K562 (cell line): ENCODE measurements around the gene NFATC1. TPM values are rescaled to one million over a fixed set of nuclear protein-coding genes. Genes with fewer than 3 reads are reported as not detected.

Source experiments
- ATAC-seq: fragments of 200-7000 bp; cut with Tn5 transposase; 3 replicates; pipeline ENCODE4 v1.9.1; 2020; ENCODE audit warnings: moderate library complexity
- BruUV-seq: library from RNA; stranded (reverse); fragments of 400-500 nt; replicated peaks from 2 replicates; lab custom pipeline; 2021; lab: Mats Ljungman, UMichigan
- CTCF ChIA-PET: fragments of 300-600 bp; formaldehyde crosslinking; extraction: SDS; loops from one replicate; lab custom pipeline; 2021; ENCODE audit warnings: low intra/inter-chr PET ratio; lab: Yijun Ruan, JAX
- POLR2A ChIA-PET: fragments of 300-600, 350-650 bp; sonication (Branson Sonifier 250); formaldehyde crosslinking; extraction: SDS; loops from one replicate; lab custom pipeline; 2021; ENCODE audit warnings: antibody characterized with exemption, inconsistent platforms; lab: Yijun Ruan, JAX
- DNase-seq, 4 experiments: peaks; one replicate each; pipeline versions ENCODE4 v3.0.0 to v3.0.0-alpha.2; 2011 to 2018; ENCODE audit warnings: low spot score in 3 of 4, mixed read lengths in 3 of 4; ENCODE audit errors: extremely low read depth in 1 of 4
- FAIRE-seq: peaks from 2 replicates; lab custom pipeline; 2011; peaks lifted over from hg19 to GRCh38; lab: Jason Lieb, UNC
- H2AFZ ChIP-seq: 2 replicates; pipeline ENCODE4 v1.6.0; 2011; ENCODE audit warnings: low read depth, low read length, control low read depth, inconsistent platforms
- H3K27ac ChIP-seq: fragments of 200-600 bp; 3 replicates; pipeline ENCODE4 v1.8.0; 2011; ENCODE audit warnings: low read depth, mild to moderate bottlenecking, control low read depth, inconsistent platforms, low read length, moderate library complexity, mixed read lengths; ENCODE audit errors: extremely low read depth
- H3K27me3 ChIP-seq, 2 experiments: fragments of 300-600 bp in 1 of 2; 2 replicates in 1 of 2; 3 replicates in 1 of 2; pipeline versions ENCODE4 v1.6.0 to v1.8.0; 2011; ENCODE audit warnings: inconsistent platforms in 2 of 2, low read length in 2 of 2, mild to moderate bottlenecking in 1 of 2, mixed read lengths in 1 of 2, moderate library complexity in 1 of 2; ENCODE audit not compliant: control insufficient read depth in 2 of 2, insufficient read depth in 2 of 2
- H3K36me3 ChIP-seq: fragments of 300-600 bp; 3 replicates; pipeline ENCODE4 v1.8.0; 2011; ENCODE audit warnings: mild to moderate bottlenecking, low read length, inconsistent platforms; ENCODE audit not compliant: control insufficient read depth, insufficient read depth
- H3K4me1 ChIP-seq, 2 experiments: fragments of 200-600 bp in 1 of 2; replicated peaks in 1 of 2; 2 replicates in 1 of 2; 3 replicates in 1 of 2; pipeline versions ENCODE4 v1.5.1 to v1.8.0; 2011; ENCODE audit warnings: inconsistent platforms in 2 of 2, low read length in 2 of 2, mild to moderate bottlenecking in 1 of 2, mixed read lengths in 1 of 2, moderate library complexity in 1 of 2; ENCODE audit not compliant: control insufficient read depth in 2 of 2, insufficient read depth in 2 of 2
- H3K4me2 ChIP-seq: 2 replicates; pipeline ENCODE4 v1.6.1; 2011; ENCODE audit warnings: low read length, control low read depth, inconsistent platforms, mixed read lengths; ENCODE audit not compliant: insufficient read depth
- H3K4me3 ChIP-seq: fragments of 200-600 bp; sonication (generic), shearing (Covaris generic); 2 replicates; pipeline ENCODE4 v1.5.1; 2016; ENCODE audit warnings: control low read depth, inconsistent platforms
- H3K79me2 ChIP-seq: fragments of 200-600 bp; 3 replicates; pipeline ENCODE4 v1.8.0; 2011; ENCODE audit warnings: low read length, inconsistent platforms; ENCODE audit not compliant: control insufficient read depth, insufficient read depth
- H3K9ac ChIP-seq, 2 experiments: 2 replicates each; pipeline versions ENCODE4 v1.6.0 to v1.6.1; 2011; ENCODE audit warnings: low read depth in 2 of 2, low read length in 2 of 2, control low read depth in 1 of 2, inconsistent platforms in 1 of 2, mild to moderate bottlenecking in 1 of 2, mixed read lengths in 1 of 2; ENCODE audit not compliant: insufficient read depth in 1 of 2
- H3K9me1 ChIP-seq: one replicate; pipeline ENCODE4 v1.6.0; 2011; ENCODE audit warnings: inconsistent platforms, mild to moderate bottlenecking, low read length, moderate library complexity; ENCODE audit not compliant: control insufficient read depth, insufficient read depth
- H3K9me3 ChIP-seq: replicated peaks from 2 replicates; pipeline ENCODE4 v1.5.1; 2011; ENCODE audit warnings: low read depth, low read length, inconsistent platforms; ENCODE audit not compliant: control insufficient read depth, insufficient read depth
- H4K20me1 ChIP-seq: replicated peaks from 2 replicates; pipeline ENCODE4 v1.6.1; 2011; ENCODE audit warnings: low read length, inconsistent platforms, mixed read lengths; ENCODE audit not compliant: control insufficient read depth, insufficient read depth
- FOSL1 ChIP-seq: fragments of 200-800 bp; sonication (Bioruptor generic); conservative IDR thresholded peaks from 2 replicates; pipeline ENCODE4 v1.6.1; 2016; ENCODE audit warnings: missing genetic modification characterization, missing compliant biosample characterization
- MEF2D ChIP-seq: conservative IDR thresholded peaks from 2 replicates; pipeline ENCODE4 v1.6.1; 2016; ENCODE audit warnings: low read depth, missing genetic modification characterization, missing compliant biosample characterization
- WGBS: fragments of 100-300 bp; shearing (Covaris generic); methylation state at CpG from one replicate; pipeline ENCODE4 v1.1.6; 2016; ENCODE audit warnings: low coverage, mixed read lengths; ENCODE audit not compliant: insufficient coverage; ENCODE audit errors: missing lambda C conversion rate; 5-methylcytosine and 5-hydroxymethylcytosine counted together
- in situ Hi-C: fragments of 300-500 bp; cut with MboI; formaldehyde crosslinking; loops from 4 replicates; pipeline ENCODE4 v1.15.0; 2018; ENCODE audit warnings: inconsistent platforms, mixed read lengths
- intact Hi-C: fragments of 100-400 bp; cut with micrococcal nuclease; formaldehyde crosslinking; loops from 2 replicates; pipeline ENCODE4 v1.14.2; 2022
- polyA plus RNA-seq, 8 experiments: library from polyadenylated mRNA; depleted of rRNA in 4 of 8; stranded (reverse) in 5 of 8; unstranded in 3 of 8; fragments of >200 nt; fragmentation: Nextera tagmentation in 2 of 8; fragmentation: Illumina TruSeq in 1 of 8; extraction: Ambion mirVana in 2 of 8; extraction: Trizol in 1 of 8; gene quantifications; 2 replicates each; pipeline versions ENCODE4 v1.2.1 to v1.2.3, GENCODE V29; 2011 to 2014; ENCODE audit warnings: inconsistent platforms in 1 of 8, missing spikeins in 1 of 8
- total RNA-seq, 7 experiments: library from RNA; depleted of rRNA in 6 of 7; stranded (reverse); fragments of >200 nt in 6 of 7; fragmentation: Illumina TruSeq in 2 of 7; extraction: Trizol in 2 of 7; gene quantifications; 2 replicates each; pipeline versions ENCODE4 v1.2.1 to v1.2.3, GENCODE V29; 2011 to 2021; ENCODE audit warnings: low replicate concordance in 1 of 7

NFATC1 gene
- total and polyA plus RNA-seq, 9 of the 15 experiments (the other 6 are each of a cell fraction or from before 2014, with no cell fraction given): 1.1 to 16.4 (median 2.5) TPM

- no TSS peak for BruUV-seq
- Histone ChIP-seq H2AFZ (no peak overlapping the region), H3K9me1 (no peaks in the 10 kb centered on the region)
- TF ChIP-seq MEF2D (tag): no peak
- TF ChIP-seq FOSL1 (tag): peak; percentile 41; the same call in 1 of the 2 replicates
- TF ChIP-seq, all 486 proteins: peak for 1
- H3K27ac ChIP-seq: no peak overlapping the region
- H3K79me2 ChIP-seq: no peaks in the 10 kb centered on the region
- DNase-seq (no peak), FAIRE-seq (no peak), ATAC-seq (no peak)
- H3K36me3 ChIP-seq: no peaks in the 10 kb centered on the region
- ChIA-PET POLR2A (no interaction called here), CTCF (no interaction called here)
- H3K4me3 ChIP-seq: no peak overlapping the region
- intact Hi-C loops: no loop called here
- WGBS: 3% methylated on average over 21 of the region's 26 CpGs
- H4K20me1 ChIP-seq: peaks cover 3% of the 10 kb centered on the region; the same call in 1 of the 2 replicates
- H3K4me2 ChIP-seq: no peak overlapping the region
- H3K4me1 ChIP-seq: no peaks in the 10 kb centered on the region
- in situ Hi-C loops: no loop called here
- H3K27me3 ChIP-seq: peaks cover 13 to 67% of the 10 kb centered on the region in 2 experiments; a peak in 4 of 5 replicates
- no peak overlapping the region for H3K9ac ChIP-seq
- peaks cover 3% of the 10 kb centered on the region for H3K9me3 ChIP-seq
These were observed 174.8 kb downstream of the NFATC1 start for GRCh38 chr18:79570266-79571201.
